Mucosa of descending colon (tissue), 3 donors: ENCODE measurements around the gene MKRN2OS. TPM values are rescaled to one million over a fixed set of nuclear protein-coding genes. Genes with fewer than 3 reads are reported as not detected.

ENCODE experiments used
- ATAC-seq: fragments of 200-7000 bp; cut with Tn5 transposase; one replicate; pipeline ENCODE4 v1.9.1; 2020; ENCODE audit warnings: mild to moderate bottlenecking, moderate library complexity
- DNase-seq, 3 donors: peaks; one replicate each; pipeline ENCODE4 v3.0.0-alpha.2; 2020
- H3K36me3 ChIP-seq: fragments of 200-600 bp; one replicate; pipeline ENCODE4 v1.8.0; 2021; ENCODE audit warnings: low read depth, mild to moderate bottlenecking
- H3K4me1 ChIP-seq: fragments of 200-600 bp; one replicate; pipeline ENCODE4 v1.8.0; 2021; ENCODE audit warnings: low read depth, mild to moderate bottlenecking
- H3K4me3 ChIP-seq: fragments of 200-600 bp; one replicate; pipeline ENCODE4 v1.8.0; 2021; ENCODE audit warnings: mild to moderate bottlenecking
- H3K9me3 ChIP-seq: fragments of 200-600 bp; one replicate; pipeline ENCODE4 v1.8.0; 2021; ENCODE audit warnings: mild to moderate bottlenecking
- CTCF ChIP-seq: fragments of 200-600 bp; IDR thresholded peaks from one replicate; pipeline ENCODE4 v1.8.0; 2022; ENCODE audit warnings: antibody characterized with exemption, mild to moderate bottlenecking
- intact Hi-C, 2 donors: fragments of 100-400 bp; cut with DNase I in 1 of 2; cut with micrococcal nuclease in 1 of 2; formaldehyde crosslinking; loops; one replicate each; pipeline versions ENCODE4 v1.11.0 to v1.11.1; 2022; cut with DNase I, micrococcal nuclease
- total RNA-seq, 3 donors: library from RNA; stranded (reverse); fragmentation: NEBNext Ultra II Directional in 2 of 3; extraction: Animal tissue kit (Norgen Biotek cat#: 25700) in 2 of 3; gene quantifications; one replicate each; pipeline versions ENCODE4 v1.2.1 to v1.2.4, GENCODE V29; 2021 to 2023
- donor health status: DM: no; HTN: no; CAD: no; lungs with moderate emphysema.
- donor health status: DM: no; HTN: no; CAD: no.
- donor health status: DM: no; HTN: yes; CAD: no.

MKRN2OS gene
- total RNA-seq, 3 donors from 2014 or later, result 2.2 to 8.2 (median 5.3) TPM

- intact Hi-C loops, result no loop called here
- Histone ChIP-seq H3K4me1 (no peaks in the 10 kb centered on the region), H3K36me3 (no peaks in the 10 kb centered on the region), H3K9me3 (no peaks in the 10 kb centered on the region), H3K4me3 (no peak overlapping the region)
- TF ChIP-seq CTCF, result no peak
- no peak for DNase-seq
- ATAC-seq, result no peak
Observed at GRCh38 chr3:12495749-12496452, 49.4 kb downstream of the MKRN2OS start.

GRCh38 chr3:12490547-12490946 lies 54.8 kb downstream of the MKRN2OS start:
- H3K36me3 ChIP-seq, result no peaks in the 10 kb centered on the region
- no peak overlapping the region for H3K4me3 ChIP-seq
- intact Hi-C loops, result no loop called here
- ATAC-seq (no peak), DNase-seq (no peak)
- H3K9me3 ChIP-seq, result no peaks in the 10 kb centered on the region
- peaks cover 2% of the 10 kb centered on the region for H3K4me1 ChIP-seq
- no peak for TF ChIP-seq CTCF

- ATAC-seq, result no peak
- Histone ChIP-seq H3K36me3 (no peaks in the 10 kb centered on the region), H3K4me3 (no peak overlapping the region), H3K4me1 (peaks cover 7% of the 10 kb centered on the region), H3K9me3 (no peaks in the 10 kb centered on the region)
- no peak for TF ChIP-seq CTCF
- DNase-seq, result no peak
- intact Hi-C loops, result loop anchor here in 1 of 2 donors (10.0 kb wide), 2 partner anchors 55 to 205 kb away; partner anchors contain the start of genes MKRN2OS and PPARG
Observed at GRCh38 chr3:12489832-12490231, 55.5 kb downstream of the MKRN2OS start.

Other genes with a start within 250 kb of the MKRN2OS start
- gene TSEN2, start 61.0 kb downstream of the MKRN2OS start, total RNA-seq, result 10 to 100 TPM; 18.2 to 29.7 (median 28.8) TPM
- gene MKRN2, start 11.6 kb upstream of the MKRN2OS start, total RNA-seq, result 10 to 100 TPM; 19.5 to 23.8 (median 20.2) TPM
- 10 to 100 TPM; 75.4 to 99.7 (median 76.9) TPM for gene RAF1, start 118.6 kb upstream of the MKRN2OS start, total RNA-seq
- gene TMEM40, start 213.8 kb upstream of the MKRN2OS start, total RNA-seq, result not detected